Heart left ventricle (tissue), 13 donors: ENCODE data around the gene DUSP5.

Source experiments
- CTCF ChIP-seq, 12 donors: fragments of 200-600 bp; sonication (generic) in 4 of 12; IDR thresholded peaks; one replicate each; pipeline versions ENCODE4 v1.5.0 to v1.8.0; 2018 to 2022; ENCODE audit warnings: antibody characterized with exemption in 12 of 12, mild to moderate bottlenecking in 5 of 12
- POLR2A ChIP-seq, 2 donors: fragments of 450-650 bp; IDR thresholded peaks; one replicate each; pipeline ENCODE4 v1.6.1; 2017; ENCODE audit warnings: antibody characterized with exemption in 2 of 2, mild to moderate bottlenecking in 2 of 2, moderate library complexity in 2 of 2
- donor health status: ischemic (EF 13 %, LVEDD 7.1; RV severe dilation, severe dysfunction).
- donor health status: DM: no; HTN: yes; CAD: no.
- donor health status: DM: no; HTN: no; CAD: no.
- donor health status: ischemic (EF 25% LVEDD 6.9; RV normal size, moderate dysfunction).
- donor health status: ischemic (EF 25% LVEDD 5.7; RV mildly dilated, moderate dysfunction).
- donor health status: ischemic (EF 35%, LVEDD 5.7; RV mildly dilated, moderate dysfunction).
- donor health status: nonischemic (EF 11% LVEDD 7.7; RV severe dilation, severe dysfunction).
- donor health status: DM: yes; HTN: yes; CAD: no.
- donor health status: PGD.
- donor health status: ischemic (EF 29% LVEDD 5.4; RV normal size, mild dysfunction).
- donor health status: nonischemic (EF 23%, LVEDD 6.1; RV moderate dilation, normal function).

- TF ChIP-seq CTCF (IDR thresholded peaks at IDR 0.05), result peak in 1 of 12 donors; percentile 9
- TF ChIP-seq POLR2A (IDR thresholded peaks at IDR 0.05), result no peak
Observed at GRCh38 chr10:110546077-110546476, 48.4 kb downstream of the DUSP5 start.
